ENCODE data around the gene DPT.

The DPT gene

DNA sequence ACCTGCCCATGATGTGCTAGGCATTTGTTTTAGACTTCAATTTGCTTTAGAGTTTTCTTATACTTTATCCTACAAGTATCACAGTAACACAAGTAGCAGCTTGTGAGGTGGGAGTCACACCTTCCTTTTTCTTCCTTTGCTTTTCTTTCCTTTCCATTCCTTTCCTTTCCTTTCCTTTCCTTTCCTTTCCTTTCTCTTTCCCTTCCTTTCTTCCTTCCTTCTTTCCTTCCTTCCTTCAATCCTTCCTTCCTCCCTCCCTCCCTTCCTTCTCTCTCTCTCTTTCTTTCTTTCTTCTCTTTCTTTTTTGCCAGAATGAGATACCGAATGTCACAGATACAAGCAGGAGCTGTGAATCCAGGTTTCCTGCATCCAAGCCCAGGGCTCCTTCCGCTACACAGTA, 3.9 kb downstream of the DPT start:
- H3K27ac ChIP-seq, result no peak overlapping the region
- no peak overlapping the region for H3K4me3 ChIP-seq
- intact Hi-C loops (cut with DNase I; ENCODE audit: low total_unique reads), result no loop called here
- TF ChIP-seq, protein P1, sequence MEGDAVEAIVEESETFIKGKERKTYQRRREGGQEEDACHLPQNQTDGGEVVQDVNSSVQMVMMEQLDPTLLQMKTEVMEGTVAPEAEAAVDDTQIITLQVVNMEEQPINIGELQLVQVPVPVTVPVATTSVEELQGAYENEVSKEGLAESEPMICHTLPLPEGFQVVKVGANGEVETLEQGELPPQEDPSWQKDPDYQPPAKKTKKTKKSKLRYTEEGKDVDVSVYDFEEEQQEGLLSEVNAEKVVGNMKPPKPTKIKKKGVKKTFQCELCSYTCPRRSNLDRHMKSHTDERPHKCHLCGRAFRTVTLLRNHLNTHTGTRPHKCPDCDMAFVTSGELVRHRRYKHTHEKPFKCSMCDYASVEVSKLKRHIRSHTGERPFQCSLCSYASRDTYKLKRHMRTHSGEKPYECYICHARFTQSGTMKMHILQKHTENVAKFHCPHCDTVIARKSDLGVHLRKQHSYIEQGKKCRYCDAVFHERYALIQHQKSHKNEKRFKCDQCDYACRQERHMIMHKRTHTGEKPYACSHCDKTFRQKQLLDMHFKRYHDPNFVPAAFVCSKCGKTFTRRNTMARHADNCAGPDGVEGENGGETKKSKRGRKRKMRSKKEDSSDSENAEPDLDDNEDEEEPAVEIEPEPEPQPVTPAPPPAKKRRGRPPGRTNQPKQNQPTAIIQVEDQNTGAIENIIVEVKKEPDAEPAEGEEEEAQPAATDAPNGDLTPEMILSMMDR (IDR thresholded peaks at IDR 0.05), result no peak
- DNase-seq, result no peak
- no peaks in the 10 kb centered on the region for H3K36me3 ChIP-seq
- H3K4me1 ChIP-seq, result peaks cover 0 to 9% (median 0%) of the 10 kb centered on the region in 4 donors
- H3K9me3 ChIP-seq, result no peaks in the 10 kb centered on the region
- no peaks in the 10 kb centered on the region for H3K27me3 ChIP-seq

DNA sequence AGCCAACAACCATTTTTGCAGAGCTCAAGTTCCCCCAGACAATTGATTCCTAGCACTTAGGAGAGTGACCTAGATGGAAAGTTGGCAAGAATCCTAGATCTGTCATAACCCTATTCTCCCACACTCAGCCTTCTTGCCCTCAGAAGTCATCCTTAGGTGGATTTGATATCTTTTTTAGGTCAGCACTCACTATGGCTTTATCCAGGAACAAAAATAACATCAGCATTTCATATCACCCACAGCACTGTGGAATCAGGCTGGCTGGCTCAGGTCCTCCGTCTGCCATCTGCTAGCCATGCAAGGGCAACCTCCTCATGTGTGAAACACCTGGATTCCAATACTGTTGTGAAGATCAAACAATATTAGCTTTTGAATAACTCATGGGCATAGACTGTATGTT, 6.0 kb downstream of the DPT start:
- H3K27ac ChIP-seq, result no peak overlapping the region
- peaks cover 0 to 5% (median 0%) of the 10 kb centered on the region in 4 donors for H3K4me1 ChIP-seq
- intact Hi-C loops (cut with DNase I; ENCODE audit: low total_unique reads), result no loop called here
- TF ChIP-seq, protein P1 (IDR thresholded peaks at IDR 0.05), result no peak
- H3K4me3 ChIP-seq, result no peak overlapping the region
- no peak for DNase-seq
- no peaks in the 10 kb centered on the region for H3K36me3 ChIP-seq
- H3K27me3 ChIP-seq, result no peaks in the 10 kb centered on the region
- no peaks in the 10 kb centered on the region for H3K9me3 ChIP-seq

DNA sequence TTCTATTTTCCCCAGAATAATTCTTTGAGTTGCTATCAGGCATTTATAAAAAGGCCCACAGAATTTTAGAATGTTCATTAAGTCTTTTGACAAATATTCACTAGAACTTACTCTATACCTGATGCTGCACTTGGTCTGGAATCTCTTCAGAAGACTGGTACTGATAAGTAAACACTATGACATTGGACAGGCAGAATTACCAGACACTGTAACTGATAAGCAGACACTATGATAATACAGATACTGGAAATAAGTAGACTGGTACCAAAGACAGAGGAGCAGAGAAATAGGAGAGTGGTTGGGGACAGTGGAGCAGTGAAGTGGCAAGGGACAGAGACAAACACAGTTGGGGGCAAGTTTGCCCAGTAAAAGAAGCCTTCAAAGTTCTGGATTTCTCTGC, 8.2 kb downstream of the DPT start:
- TF ChIP-seq, protein P1 (IDR thresholded peaks at IDR 0.05), result no peak
- Histone ChIP-seq H3K9me3 (no peaks in the 10 kb centered on the region), H3K36me3 (no peaks in the 10 kb centered on the region), H3K27me3 (no peaks in the 10 kb centered on the region), H3K27ac (no peak overlapping the region), H3K4me3 (no peak overlapping the region), H3K4me1 (peaks cover 0 to 8% (median 0%) of the 10 kb centered on the region in 4 donors)
- DNase-seq, result no peak
- intact Hi-C loops (cut with DNase I; ENCODE audit: low total_unique reads), result no loop called here

DNA sequence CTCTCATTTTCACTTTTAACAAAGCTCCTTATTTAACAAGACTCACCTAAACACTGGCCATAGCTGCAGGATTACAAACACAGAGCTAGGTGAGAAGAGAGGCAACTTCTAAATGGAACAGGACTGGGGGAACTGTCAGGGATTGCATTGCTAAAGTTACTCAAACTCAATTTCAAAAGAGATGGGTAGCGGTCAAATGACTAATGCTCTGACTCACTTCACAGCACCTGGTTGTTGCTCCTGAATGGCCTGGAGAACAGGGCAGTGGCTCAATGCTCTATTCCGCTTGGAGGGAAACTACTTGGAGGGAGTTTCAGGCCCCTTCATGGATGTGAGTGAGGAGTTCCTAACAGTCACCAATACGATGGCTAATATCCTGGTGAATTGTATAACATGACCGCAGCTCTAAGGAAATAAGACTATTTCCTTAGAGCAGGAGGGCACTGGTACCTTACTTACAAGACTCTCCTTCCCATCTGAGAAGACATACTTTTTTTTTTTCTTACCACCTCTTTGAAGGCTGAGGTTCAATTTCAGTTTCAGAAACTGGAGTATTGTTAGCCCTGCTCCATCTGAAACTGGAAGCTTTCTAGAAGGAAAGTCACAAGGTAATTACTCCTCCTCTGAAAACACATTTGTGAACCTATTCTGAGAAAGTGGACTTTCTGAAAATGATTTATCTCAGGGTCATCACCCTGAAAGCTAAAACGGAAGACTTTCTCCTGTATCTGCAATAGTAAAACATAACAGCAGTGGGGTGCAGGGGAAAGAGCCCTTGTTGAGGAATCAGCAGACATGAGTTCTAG, 9.5 kb downstream of the DPT start:
- no peak overlapping the region for H3K4me3 ChIP-seq
- H3K9me3 ChIP-seq, result no peaks in the 10 kb centered on the region
- peaks cover 0 to 8% (median 0%) of the 10 kb centered on the region in 4 donors for H3K4me1 ChIP-seq
- DNase-seq, result no peak
- H3K27ac ChIP-seq, result no peak overlapping the region
- H3K27me3 ChIP-seq, result no peaks in the 10 kb centered on the region
- TF ChIP-seq, protein P1 (IDR thresholded peaks at IDR 0.05), result no peak
- intact Hi-C loops (cut with DNase I; ENCODE audit: low total_unique reads), result no loop called here
- H3K36me3 ChIP-seq, result no peaks in the 10 kb centered on the region

DNA sequence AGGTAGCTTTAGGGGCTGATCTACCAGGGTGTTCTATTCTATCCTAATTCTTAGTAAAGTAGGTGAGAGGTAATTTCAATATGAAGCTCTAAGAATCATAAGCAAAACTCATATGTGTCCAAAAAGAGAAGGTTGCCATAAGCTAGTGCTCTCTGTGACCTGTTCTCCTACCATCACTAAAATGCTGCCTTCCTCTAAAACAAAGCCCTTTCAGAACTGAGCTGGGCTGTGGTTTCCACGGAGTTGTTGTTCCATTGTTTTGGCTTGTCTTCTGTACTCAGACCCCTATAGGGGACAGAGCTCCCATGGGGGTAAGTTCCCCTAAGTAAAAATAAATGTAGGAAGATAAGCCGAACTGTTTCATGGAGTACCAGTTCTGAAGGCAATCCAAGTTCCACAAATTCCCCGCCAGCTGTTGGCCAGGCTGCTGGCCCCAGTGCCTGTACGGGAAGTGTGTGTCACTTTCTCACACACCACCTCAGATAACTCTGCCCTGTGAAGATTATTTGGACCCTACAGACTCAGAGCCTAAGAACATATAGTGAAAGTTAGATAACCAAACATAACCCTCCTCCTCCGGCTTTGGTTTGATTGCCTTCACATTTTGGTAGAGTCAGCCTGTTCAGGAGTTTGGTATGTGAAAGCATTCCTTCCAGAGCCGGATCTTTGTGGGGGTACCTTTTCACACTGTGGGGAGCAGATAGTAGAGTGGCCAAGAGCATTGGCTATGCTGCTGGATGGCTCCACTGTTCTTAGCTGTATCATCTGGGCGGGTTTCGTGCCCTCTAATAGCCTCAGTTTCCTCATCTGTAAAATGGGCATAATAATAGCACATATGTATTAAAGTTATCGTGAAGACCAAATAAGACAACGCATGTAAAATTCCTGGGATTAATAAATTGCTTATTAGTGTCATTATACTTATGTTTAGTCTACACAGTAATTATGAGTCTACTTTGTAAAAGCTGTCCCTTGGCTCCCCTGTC, 10.8 kb downstream of the DPT start:
- intact Hi-C loops (cut with DNase I; ENCODE audit: low total_unique reads), result no loop called here
- Histone ChIP-seq H3K27me3 (no peaks in the 10 kb centered on the region), H3K36me3 (no peaks in the 10 kb centered on the region), H3K4me3 (no peak overlapping the region), H3K4me1 (peaks cover 0 to 8% (median 0%) of the 10 kb centered on the region in 4 donors), H3K9me3 (no peaks in the 10 kb centered on the region), H3K27ac (peak overlapping the region in 1 of 2 donors; percentile 7)
- no peak for DNase-seq
- TF ChIP-seq, protein P1 (IDR thresholded peaks at IDR 0.05), result no peak
